HFF-Myc (cell line): ENCODE results near the gene ZBED4.

Source experiments
- DNase-seq: peaks from one replicate; pipeline ENCODE4 v3.0.0-alpha.2; 2011; ENCODE audit warnings: low read depth; ENCODE audit errors: extremely low read depth
- H3K4me3 ChIP-seq: replicated peaks from 2 replicates; pipeline ENCODE4 v1.5.1; 2011; ENCODE audit warnings: low read depth, mild to moderate bottlenecking, control low read depth, low read length
- TF ChIP-seq, protein P1 (sequence below): IDR thresholded peaks from 2 replicates; pipeline ENCODE4 v1.5.1; 2012; ENCODE audit warnings: mild to moderate bottlenecking, low read depth, low read length, control low read depth; ENCODE audit errors: missing control alignments

The ZBED4 gene

DNA sequence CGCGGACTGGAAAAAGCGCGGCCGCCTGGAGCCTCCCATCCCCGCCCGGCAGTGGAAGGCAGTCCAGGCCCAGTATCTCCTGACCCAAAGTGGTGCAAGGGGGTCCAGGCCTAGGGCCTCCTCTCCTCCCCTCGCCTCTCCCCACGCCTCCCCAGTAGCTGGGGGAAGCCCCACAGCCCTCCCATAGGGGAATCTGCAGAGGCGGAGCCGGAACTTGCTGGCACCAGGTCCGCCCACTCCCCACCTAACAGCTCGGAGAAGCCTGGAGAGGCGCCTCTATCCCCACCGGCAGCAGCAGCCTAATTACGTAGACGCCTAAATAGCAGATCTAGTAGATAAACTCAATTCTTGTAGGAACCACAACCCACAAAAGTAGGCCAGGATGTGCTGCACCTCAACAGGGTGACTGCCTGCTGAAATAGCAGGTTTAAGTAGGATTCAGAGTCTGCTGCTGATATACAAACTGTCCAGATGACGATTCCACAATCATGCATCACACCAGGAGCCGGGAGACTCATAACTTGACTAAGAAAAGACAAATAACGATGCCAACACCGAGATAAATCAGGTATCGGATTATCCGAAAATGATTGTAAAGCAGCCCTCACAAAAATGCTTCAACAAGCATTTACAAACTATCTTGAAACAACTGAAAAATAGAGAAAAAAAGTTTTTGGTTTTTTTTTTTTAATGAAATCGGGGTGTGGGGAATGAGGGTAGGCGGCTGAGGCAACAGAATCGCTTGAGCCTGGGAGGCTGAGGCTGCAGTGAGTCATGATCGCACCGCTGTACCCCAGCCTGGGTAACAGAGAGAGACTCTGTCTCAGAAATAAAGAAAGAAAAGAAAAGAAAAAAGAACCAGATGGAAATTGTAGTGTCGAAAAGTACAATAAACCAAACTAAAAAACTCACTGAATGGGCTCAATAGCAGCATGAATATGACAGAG is 14.6 kb upstream of the ZBED4 start:
- TF ChIP-seq, protein P1, sequence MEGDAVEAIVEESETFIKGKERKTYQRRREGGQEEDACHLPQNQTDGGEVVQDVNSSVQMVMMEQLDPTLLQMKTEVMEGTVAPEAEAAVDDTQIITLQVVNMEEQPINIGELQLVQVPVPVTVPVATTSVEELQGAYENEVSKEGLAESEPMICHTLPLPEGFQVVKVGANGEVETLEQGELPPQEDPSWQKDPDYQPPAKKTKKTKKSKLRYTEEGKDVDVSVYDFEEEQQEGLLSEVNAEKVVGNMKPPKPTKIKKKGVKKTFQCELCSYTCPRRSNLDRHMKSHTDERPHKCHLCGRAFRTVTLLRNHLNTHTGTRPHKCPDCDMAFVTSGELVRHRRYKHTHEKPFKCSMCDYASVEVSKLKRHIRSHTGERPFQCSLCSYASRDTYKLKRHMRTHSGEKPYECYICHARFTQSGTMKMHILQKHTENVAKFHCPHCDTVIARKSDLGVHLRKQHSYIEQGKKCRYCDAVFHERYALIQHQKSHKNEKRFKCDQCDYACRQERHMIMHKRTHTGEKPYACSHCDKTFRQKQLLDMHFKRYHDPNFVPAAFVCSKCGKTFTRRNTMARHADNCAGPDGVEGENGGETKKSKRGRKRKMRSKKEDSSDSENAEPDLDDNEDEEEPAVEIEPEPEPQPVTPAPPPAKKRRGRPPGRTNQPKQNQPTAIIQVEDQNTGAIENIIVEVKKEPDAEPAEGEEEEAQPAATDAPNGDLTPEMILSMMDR, result no peak
- H3K4me3 ChIP-seq, result no peak overlapping the region

DNA sequence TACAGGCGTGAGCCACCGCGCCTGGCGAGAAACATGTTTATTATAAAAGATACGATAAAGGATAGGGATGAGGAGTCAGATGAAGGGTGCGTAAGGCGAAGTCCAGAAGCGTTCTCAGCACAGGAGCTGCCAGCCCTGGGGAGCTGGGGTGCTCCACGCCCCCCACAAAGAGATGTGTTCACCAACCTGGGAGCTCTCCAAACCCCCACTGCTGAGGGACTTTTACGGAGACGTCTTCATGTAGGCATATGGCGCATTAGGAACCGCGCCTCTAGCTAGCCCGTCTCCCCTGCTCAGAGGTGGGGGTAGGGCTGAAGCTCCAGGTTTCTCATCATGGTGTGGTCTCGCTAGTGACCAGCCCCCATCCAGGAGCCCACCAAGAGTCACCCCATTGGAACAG is 8.4 kb upstream of the ZBED4 start:
- no peak overlapping the region for H3K4me3 ChIP-seq
- no peak for DNase-seq
- TF ChIP-seq, protein P1, result no peak

More for the DNA sequence above, 14.6 kb upstream of the ZBED4 start:
- DNase-seq, result no peak

DNA sequence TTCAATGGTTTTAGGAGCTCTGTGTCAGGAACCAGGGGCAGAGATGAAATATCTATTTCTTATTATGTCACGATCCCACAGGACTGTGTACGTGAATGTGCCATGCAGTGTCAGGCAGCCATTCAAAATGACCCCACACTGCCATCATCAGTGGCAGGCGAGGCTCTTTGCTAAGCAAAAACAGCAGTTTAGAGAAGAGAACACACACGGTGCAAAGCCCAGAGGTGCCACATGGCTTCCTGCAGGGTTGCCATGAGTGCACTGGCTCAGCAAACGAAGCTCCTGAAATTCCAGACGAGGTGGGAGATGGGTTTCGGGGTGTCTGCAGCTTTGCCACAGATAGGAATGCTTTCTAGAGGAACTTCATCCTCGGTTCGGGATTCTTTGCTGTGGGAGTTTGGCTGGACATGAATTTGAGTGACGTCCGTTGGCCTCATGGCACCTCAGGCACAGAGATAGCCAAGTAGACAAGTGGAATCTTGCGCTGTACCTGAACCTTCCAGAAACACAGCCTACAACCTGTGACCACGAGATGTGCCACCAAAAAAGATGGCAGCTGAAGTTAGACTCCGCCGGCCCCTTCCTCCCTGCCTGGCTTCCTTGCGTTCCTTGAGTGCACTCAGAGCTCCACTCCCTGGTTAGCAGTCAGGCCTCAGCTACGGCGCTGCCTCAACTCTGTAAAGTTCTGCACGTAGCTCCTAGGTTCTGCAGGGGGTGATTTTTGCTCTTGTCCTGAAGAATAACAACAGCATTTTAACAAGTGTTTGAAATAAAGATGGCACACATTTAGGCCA is 7.8 kb upstream of the ZBED4 start:
- H3K4me3 ChIP-seq, result no peak overlapping the region
- TF ChIP-seq, protein P1, result no peak
- no peak for DNase-seq

DNA sequence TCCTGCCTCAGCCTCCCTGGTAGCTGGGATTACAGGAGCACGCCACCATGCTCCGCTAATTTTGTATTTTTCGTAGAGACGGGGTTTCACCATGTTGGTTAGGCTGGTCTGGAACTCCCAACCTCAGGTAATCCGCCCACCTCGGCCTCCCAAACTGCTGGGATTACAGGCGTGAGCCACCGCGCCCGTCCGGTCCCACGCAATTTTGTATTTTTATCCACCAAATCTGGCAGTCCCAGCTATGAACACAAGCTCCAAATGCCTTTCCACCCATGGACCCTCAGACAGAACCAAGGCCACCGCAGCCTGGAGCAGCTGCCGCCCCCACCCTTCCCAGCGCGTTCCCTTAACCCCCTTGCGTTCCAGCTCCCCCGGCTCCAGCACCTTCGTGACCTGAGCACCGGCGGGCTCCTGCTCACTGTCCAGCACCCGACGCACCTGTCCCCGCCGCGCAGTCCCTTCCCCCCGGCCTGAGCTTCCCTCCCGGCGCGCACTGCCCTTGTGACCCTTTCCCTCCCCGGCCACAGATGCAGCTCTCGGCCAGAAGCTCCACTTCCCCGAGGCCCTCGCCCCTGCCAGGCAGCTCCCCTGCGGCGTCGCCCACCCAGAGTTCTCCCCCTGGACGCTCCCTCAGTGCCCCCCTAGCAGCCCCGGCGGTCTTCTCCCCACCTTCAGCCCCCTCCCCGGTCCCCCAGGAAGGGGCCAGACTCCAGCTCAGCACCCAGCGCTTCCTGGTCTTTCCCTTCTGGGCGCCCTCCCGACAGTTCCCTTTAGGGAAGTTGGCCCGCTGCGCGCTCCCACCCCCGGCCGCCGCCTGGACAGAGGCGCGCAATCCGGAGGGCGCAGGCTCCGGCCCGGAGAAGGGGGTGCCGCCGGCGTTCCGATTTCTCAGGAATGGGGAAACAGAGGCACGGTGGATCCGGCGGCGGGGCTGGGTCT is 5.6 kb upstream of the ZBED4 start:
- TF ChIP-seq, protein P1, result no peak
- DNase-seq, result no peak
- H3K4me3 ChIP-seq, result 0 out of 2 replicates have a peak overlapping the region, but pooled peaks have one; percentile 3

DNA sequence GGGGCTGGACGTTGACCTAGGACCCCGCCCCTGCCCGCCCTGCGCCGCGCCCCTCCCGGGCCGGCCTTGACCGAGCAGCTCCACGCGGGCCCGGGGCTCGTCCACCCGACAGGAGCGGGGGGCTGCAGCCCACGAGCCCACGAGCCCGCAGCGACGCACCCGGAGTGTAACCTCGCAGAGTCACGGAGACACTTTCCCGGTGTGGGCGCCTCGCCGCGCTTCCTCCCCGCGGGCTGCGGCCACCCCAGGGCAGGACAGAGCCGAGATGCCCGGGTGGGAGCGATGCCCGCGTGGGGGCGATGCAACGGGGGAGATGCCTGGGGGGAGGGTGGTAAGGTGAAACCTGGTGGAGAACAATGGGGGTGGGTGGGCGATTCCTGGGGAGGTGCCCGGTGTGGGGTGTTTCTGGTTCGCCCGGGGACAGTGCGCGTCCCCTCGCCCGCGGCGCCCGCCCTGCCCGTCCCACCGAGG is 4.9 kb upstream of the ZBED4 start:
- no peak for DNase-seq
- TF ChIP-seq, protein P1, result no peak
- H3K4me3 ChIP-seq, result 0 out of 2 replicates have a peak overlapping the region, but pooled peaks have one; percentile 3
